H1 (cell line): ENCODE data around the gene TIMM8A. TPM values are rescaled to one million over a fixed set of nuclear protein-coding genes. Genes with fewer than 3 reads are reported as not detected.
A peak's percentile ranks its signal among the peaks of the same experiment; 100 is the strongest.

ENCODE experiments used
- CBX8 ChIP-seq: fragments of 300-800, 300-1000 bp; sonication (generic); IDR thresholded peaks from 2 replicates; pipeline ENCODE4 v1.7.1; 2016; ENCODE audit warnings: low read depth, low read length, borderline replicate concordance
- CHD1 ChIP-seq: IDR thresholded peaks from 2 replicates; pipeline ENCODE4 v1.6.1; 2012; ENCODE audit warnings: low read depth, low read length, improper control_type of control experiment
- CREB1 ChIP-seq: IDR thresholded peaks from 2 replicates; pipeline ENCODE4 v1.6.1; 2012; ENCODE audit warnings: inconsistent platforms
- EGR1 ChIP-seq: IDR thresholded peaks from 2 replicates; pipeline ENCODE4 v1.6.1; 2011; ENCODE audit warnings: low read depth, low read length, borderline replicate concordance
- EZH2 ChIP-seq: fragments of 200-600 bp; sonication (generic); IDR thresholded peaks from 2 replicates; pipeline ENCODE4 v1.7.1; 2012; ENCODE audit warnings: low read depth, mild to moderate bottlenecking, moderate library complexity, low read length, inconsistent platforms; ENCODE audit not compliant: severe bottlenecking
- GABPA ChIP-seq: IDR thresholded peaks from 2 replicates; pipeline ENCODE4 v1.6.1; 2011; ENCODE audit warnings: mild to moderate bottlenecking, low read length, moderate library complexity, borderline replicate concordance; ENCODE audit not compliant: insufficient read depth
- HDAC2 ChIP-seq, 2 experiments: fragments of 300-600 bp in 1 of 2; sonication (generic) in 1 of 2; IDR thresholded peaks; 2 replicates each; pipeline ENCODE4 v1.6.1; 2011 to 2012; ENCODE audit warnings: low read depth in 2 of 2, low read length in 2 of 2, mild to moderate bottlenecking in 2 of 2, moderate library complexity in 2 of 2, borderline replicate concordance in 1 of 2, inconsistent platforms in 1 of 2
- JUN ChIP-seq: IDR thresholded peaks from 2 replicates; pipeline ENCODE4 v1.6.1; 2011; ENCODE audit warnings: low read depth, mild to moderate bottlenecking, improper control_type of control experiment, low read length
- KDM1A ChIP-seq: fragments of 200-600, 300-600 bp; sonication (generic); IDR thresholded peaks from 2 replicates; pipeline ENCODE4 v1.7.1; 2016; ENCODE audit warnings: mild to moderate bottlenecking, low read length, borderline replicate concordance
- MAFK ChIP-seq: IDR thresholded peaks from 2 replicates; pipeline ENCODE4 v1.6.1; 2012; ENCODE audit warnings: low read depth, mild to moderate bottlenecking, improper control_type of control experiment, low read length
- PHF8 ChIP-seq: fragments of 200-600 bp; sonication (generic); conservative IDR thresholded peaks from 2 replicates; pipeline ENCODE4 v1.7.1; 2012; ENCODE audit warnings: low read depth, mild to moderate bottlenecking, inconsistent platforms, low read length, moderate library complexity
- POLR2A ChIP-seq, 2 experiments: IDR thresholded peaks; 1 replicate in 1 of 2; 2 replicates in 1 of 2; pipeline ENCODE4 v1.6.1; 2011; ENCODE audit warnings: low read depth in 2 of 2, low read length in 2 of 2, mild to moderate bottlenecking in 2 of 2; ENCODE audit errors: control extremely low read depth in 1 of 2
- RFX5 ChIP-seq: IDR thresholded peaks from 2 replicates; pipeline ENCODE4 v1.6.1; 2011; ENCODE audit warnings: low read depth, low read length, improper control_type of control experiment, borderline replicate concordance
- SIRT6 ChIP-seq: IDR thresholded peaks from one replicate; pipeline ENCODE4 v1.7.1; 2012; ENCODE audit warnings: low read length, inconsistent platforms
- SIX5 ChIP-seq: IDR thresholded peaks from 2 replicates; pipeline ENCODE4 v1.6.1; 2011; ENCODE audit warnings: mild to moderate bottlenecking, low read depth, low read length
- SP2 ChIP-seq: IDR thresholded peaks from 2 replicates; pipeline ENCODE4 v1.6.1; 2012; ENCODE audit warnings: mild to moderate bottlenecking, low read length, inconsistent platforms
- SRF ChIP-seq: IDR thresholded peaks from 2 replicates; pipeline ENCODE4 v1.6.1; 2011; ENCODE audit warnings: mild to moderate bottlenecking, low read depth, low read length, moderate library complexity
- TBP ChIP-seq: IDR thresholded peaks from 2 replicates; pipeline ENCODE4 v1.6.1; 2011; ENCODE audit warnings: low read depth, low read length, improper control_type of control experiment
- TCF12 ChIP-seq: IDR thresholded peaks from 2 replicates; pipeline ENCODE4 v1.6.1; 2011; ENCODE audit warnings: low read depth, mild to moderate bottlenecking, low read length
- YY1 ChIP-seq: IDR thresholded peaks from 2 replicates; pipeline ENCODE4 v1.6.1; 2011; ENCODE audit warnings: low read depth, mild to moderate bottlenecking, low read length
- ZNF274 ChIP-seq: IDR thresholded peaks from 2 replicates; pipeline ENCODE4 v1.7.0; 2012; ENCODE audit warnings: low read length, borderline replicate concordance; ENCODE audit errors: extremely low read depth
- polyA plus RNA-seq, 7 experiments: library from polyadenylated mRNA; depleted of rRNA in 3 of 7; stranded (reverse) in 5 of 7; unstranded in 2 of 7; fragments of >200 nt in 5 of 7; fragments of 200-250 nt in 2 of 7; gene quantifications; 1 replicate in 5 of 7; 2 replicates in 1 of 7; 4 replicates in 1 of 7; pipeline versions ENCODE4 v1.2.1 to v1.2.3, GENCODE V29; 2011 to 2013; ENCODE audit warnings: missing spikeins in 2 of 7, mixed read lengths in 2 of 7
- total RNA-seq: library from RNA; stranded (reverse); fragmentation: NEBNext Ultra II Directional; extraction: Animal tissue kit (Norgen Biotek cat#: 25700); gene quantifications from 2 replicates; pipeline ENCODE4 v1.2.1, GENCODE V29; 2021
- TF ChIP-seq, protein P1 (sequence below), 3 experiments: IDR thresholded peaks; 1 replicate in 2 of 3; 2 replicates in 1 of 3; pipeline versions ENCODE4 v1.5.1 to v1.6.1; 2011; ENCODE audit warnings: low read length in 3 of 3, mild to moderate bottlenecking in 3 of 3, inconsistent platforms in 2 of 3, low read depth in 1 of 3, moderate library complexity in 1 of 3; ENCODE audit not compliant: insufficient read depth in 1 of 3; ENCODE audit errors: control extremely low read depth in 1 of 3

The TIMM8A gene
- total and polyA plus RNA-seq, 2 of the 8 experiments (the other 6 are each of a cell fraction or from before 2014, with no cell fraction given): 16.1 to 38.1 TPM

DNA sequence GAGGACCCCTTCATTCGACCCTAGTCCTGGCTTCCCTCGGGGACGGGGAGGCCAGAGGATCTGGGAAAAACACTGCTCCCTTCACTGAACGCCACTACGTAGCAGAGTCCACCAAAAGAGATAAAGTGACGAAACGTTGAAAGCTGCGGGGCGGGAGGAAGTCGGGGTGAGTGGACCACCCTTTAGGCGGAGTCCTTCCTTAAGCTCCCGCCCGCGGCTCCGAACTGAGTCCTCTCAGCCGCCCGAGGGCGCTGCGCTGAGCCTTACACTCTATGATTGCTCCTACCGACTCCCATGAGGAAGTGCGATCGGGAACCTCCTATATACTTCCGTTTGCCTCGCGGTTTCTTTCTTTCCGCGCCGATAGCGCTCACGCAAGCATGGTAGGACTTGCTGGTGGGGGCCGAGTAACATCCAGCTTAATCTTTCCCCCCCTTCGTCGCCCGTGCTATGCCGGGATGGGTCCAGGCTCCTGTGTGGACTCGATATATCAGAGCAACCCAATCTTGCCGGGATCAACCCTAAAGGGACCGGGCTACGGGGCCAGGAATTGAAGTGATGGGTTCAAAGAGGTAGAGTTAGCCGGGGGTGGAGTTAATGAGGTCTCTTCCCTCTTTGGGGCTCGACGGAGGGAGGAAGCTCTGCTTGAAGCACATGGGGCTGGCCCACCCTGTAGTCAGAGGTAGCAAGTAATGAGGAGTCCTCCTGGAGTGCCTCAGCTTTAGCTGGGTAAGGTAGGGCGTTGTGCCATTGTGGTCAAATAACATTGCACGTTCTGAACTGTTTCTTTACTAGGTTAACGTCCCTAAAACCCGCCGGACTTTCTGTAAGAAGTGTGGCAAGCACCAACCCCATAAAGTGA, 42.4 kb upstream of the TIMM8A start, which contains the start of gene RPL36A (continued):
- no peak for TF ChIP-seq GABPA
- no peak for TF ChIP-seq RFX5
- TF ChIP-seq CHD1: peak; percentile 14; the same call in 1 of the 2 replicates
- no peak for TF ChIP-seq SRF
- TF ChIP-seq SIX5: no peak
- TF ChIP-seq, protein P1, sequence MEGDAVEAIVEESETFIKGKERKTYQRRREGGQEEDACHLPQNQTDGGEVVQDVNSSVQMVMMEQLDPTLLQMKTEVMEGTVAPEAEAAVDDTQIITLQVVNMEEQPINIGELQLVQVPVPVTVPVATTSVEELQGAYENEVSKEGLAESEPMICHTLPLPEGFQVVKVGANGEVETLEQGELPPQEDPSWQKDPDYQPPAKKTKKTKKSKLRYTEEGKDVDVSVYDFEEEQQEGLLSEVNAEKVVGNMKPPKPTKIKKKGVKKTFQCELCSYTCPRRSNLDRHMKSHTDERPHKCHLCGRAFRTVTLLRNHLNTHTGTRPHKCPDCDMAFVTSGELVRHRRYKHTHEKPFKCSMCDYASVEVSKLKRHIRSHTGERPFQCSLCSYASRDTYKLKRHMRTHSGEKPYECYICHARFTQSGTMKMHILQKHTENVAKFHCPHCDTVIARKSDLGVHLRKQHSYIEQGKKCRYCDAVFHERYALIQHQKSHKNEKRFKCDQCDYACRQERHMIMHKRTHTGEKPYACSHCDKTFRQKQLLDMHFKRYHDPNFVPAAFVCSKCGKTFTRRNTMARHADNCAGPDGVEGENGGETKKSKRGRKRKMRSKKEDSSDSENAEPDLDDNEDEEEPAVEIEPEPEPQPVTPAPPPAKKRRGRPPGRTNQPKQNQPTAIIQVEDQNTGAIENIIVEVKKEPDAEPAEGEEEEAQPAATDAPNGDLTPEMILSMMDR (IDR thresholded peaks at IDR 0.05; ENCODE audit: control extremely low read depth in 1 of 3, insufficient read depth in 1 of 3, low read depth in 1 of 3, low read length in 3 of 3): peak; percentile 61 to 76 (median 64)
- peak; percentile 97 for TF ChIP-seq TBP
- peak; percentile 83 for TF ChIP-seq PHF8
- no peak for TF ChIP-seq HDAC2 (IDR thresholded peaks at IDR 0.05; ENCODE audit: borderline replicate concordance in 1 of 2, low read depth in 2 of 2, low read length in 2 of 2)
- no peak for TF ChIP-seq SIRT6
- TF ChIP-seq POLR2A (IDR thresholded peaks at IDR 0.05; ENCODE audit: control extremely low read depth in 1 of 2, low read depth in 2 of 2, low read length in 2 of 2): peak; percentile 97 to 98
- TF ChIP-seq CBX8: no peak
- no peak for TF ChIP-seq MAFK
- TF ChIP-seq YY1: 0 out of 2 replicates have a peak, but pooled peaks have one; percentile 28
- no peak for TF ChIP-seq EZH2
- no peak for TF ChIP-seq JUN
- peak; percentile 10; the same call in 1 of the 2 replicates for TF ChIP-seq EGR1
- TF ChIP-seq KDM1A: no peak
- peak; percentile 64 for TF ChIP-seq SP2
- peak; percentile 54; the same call in 1 of the 2 replicates for TF ChIP-seq CREB1
- TF ChIP-seq TCF12: no peak
- no peak for TF ChIP-seq ZNF274
